K562 (cell line): ENCODE results near the gene PLCB4. TPM values are rescaled to one million over a fixed set of nuclear protein-coding genes. Genes with fewer than 3 reads are reported as not detected.

Source experiments
- BCLAF1 ChIP-seq, 2 experiments: fragments of 450-650 bp in 1 of 2; IDR thresholded peaks; 2 replicates each; pipeline ENCODE4 v1.6.1; 2011 to 2017; ENCODE audit warnings: low read depth in 2 of 2, antibody characterized with exemption in 1 of 2, borderline replicate concordance in 1 of 2, low read length in 1 of 2, mild to moderate bottlenecking in 1 of 2, mixed read lengths in 1 of 2; ENCODE audit not compliant: control insufficient read depth in 1 of 2
- CC2D1A ChIP-seq: fragments of 450-650 bp; IDR thresholded peaks from 2 replicates; pipeline ENCODE4 v1.6.1; 2017; ENCODE audit warnings: mild to moderate bottlenecking
- CGGBP1 ChIP-seq: fragments of 250-450 bp; sonication (Bioruptor Pico); IDR thresholded peaks from 2 replicates; pipeline ENCODE4 v1.9.0; 2021; ENCODE audit warnings: mild to moderate bottlenecking
- ETS1 ChIP-seq: conservative IDR thresholded peaks from 2 replicates; pipeline ENCODE4 v1.6.1; 2011; ENCODE audit warnings: low read depth, mild to moderate bottlenecking, low read length; ENCODE audit not compliant: control insufficient read depth
- LCOR ChIP-seq: sonication (generic); formaldehyde crosslinking; IDR thresholded peaks from 2 replicates; pipeline ENCODE4 v1.8.0; 2022; ENCODE audit warnings: mild to moderate bottlenecking, missing genetic modification reagents
- MEF2D ChIP-seq: conservative IDR thresholded peaks from 2 replicates; pipeline ENCODE4 v1.6.1; 2016; ENCODE audit warnings: low read depth, missing genetic modification characterization, missing compliant biosample characterization
- POLR3G ChIP-seq: IDR thresholded peaks from 2 replicates; pipeline ENCODE4 v1.6.1; 2011; ENCODE audit not compliant: insufficient read length, insufficient replicate concordance; ENCODE audit errors: extremely low read depth
- RBM39 ChIP-seq: fragments of 200-400 bp; formaldehyde crosslinking; optimal IDR thresholded peaks from 2 replicates; pipeline ENCODE3; 2018; ENCODE audit warnings: low read depth, low read length
- SIN3B ChIP-seq: fragments of 450-650 bp; IDR thresholded peaks from 2 replicates; pipeline ENCODE4 v1.6.1; 2017; ENCODE audit warnings: low read depth, mild to moderate bottlenecking, moderate library complexity
- ZNF311 ChIP-seq: fragments of 250-450 bp; sonication (Bioruptor Pico); IDR thresholded peaks from 2 replicates; pipeline ENCODE4 v1.4.0; 2020; ENCODE audit warnings: mild to moderate bottlenecking, moderate library complexity
- polyA plus RNA-seq, 8 experiments: library from polyadenylated mRNA; depleted of rRNA in 4 of 8; stranded (reverse) in 5 of 8; unstranded in 3 of 8; fragments of >200 nt; fragmentation: Nextera tagmentation in 2 of 8; fragmentation: Illumina TruSeq in 1 of 8; extraction: Ambion mirVana in 2 of 8; extraction: Trizol in 1 of 8; gene quantifications; 2 replicates each; pipeline versions ENCODE4 v1.2.1 to v1.2.3, GENCODE V29; 2011 to 2014; ENCODE audit warnings: inconsistent platforms in 1 of 8, missing spikeins in 1 of 8
- total RNA-seq, 7 experiments: library from RNA; depleted of rRNA in 6 of 7; stranded (reverse); fragments of >200 nt in 6 of 7; fragmentation: Illumina TruSeq in 2 of 7; extraction: Trizol in 2 of 7; gene quantifications; 2 replicates each; pipeline versions ENCODE4 v1.2.1 to v1.2.3, GENCODE V29; 2011 to 2021; ENCODE audit warnings: low replicate concordance in 1 of 7

PLCB4 gene
- total and polyA plus RNA-seq, 9 of the 15 experiments (the other 6 are each of a cell fraction or from before 2014, with no cell fraction given): 0.20 to 2.9 (median 0.52) TPM

GRCh38 chr20:9243986-9244385, 175.1 kb downstream of the PLCB4 start (continued):
- TF ChIP-seq BCLAF1 (IDR thresholded peaks at IDR 0.05; ENCODE audit: borderline replicate concordance in 1 of 2, control insufficient read depth in 1 of 2, low read depth in 2 of 2, low read length in 1 of 2) (no peak), ZNF311 (CRISPR knock-in tag) (no peak), POLR3G (no peak), ETS1 (no peak), CC2D1A (no peak), SIN3B (no peak), CGGBP1 (CRISPR knock-in tag) (no peak), RBM39 (no peak), LCOR (CRISPR knock-in tag) (no peak), MEF2D (no peak)
